HG03432 (cell line): Measurements from ENCODE around the gene CHST9.
"Not testable (repeated sequence)": the region's sequence is repeated elsewhere in the genome, so short reads cannot be mapped to it uniquely, and the experiment has no call there.

ENCODE experiments used
- ATAC-seq: cut with Tn5 transposase; IDR thresholded peaks from one replicate; pipeline ENCODE4 v1.9.1; 2021; ENCODE audit warnings: mild to moderate bottlenecking, moderate library complexity; ENCODE audit not compliant: unreplicated experiment

The CHST9 gene

DNA sequence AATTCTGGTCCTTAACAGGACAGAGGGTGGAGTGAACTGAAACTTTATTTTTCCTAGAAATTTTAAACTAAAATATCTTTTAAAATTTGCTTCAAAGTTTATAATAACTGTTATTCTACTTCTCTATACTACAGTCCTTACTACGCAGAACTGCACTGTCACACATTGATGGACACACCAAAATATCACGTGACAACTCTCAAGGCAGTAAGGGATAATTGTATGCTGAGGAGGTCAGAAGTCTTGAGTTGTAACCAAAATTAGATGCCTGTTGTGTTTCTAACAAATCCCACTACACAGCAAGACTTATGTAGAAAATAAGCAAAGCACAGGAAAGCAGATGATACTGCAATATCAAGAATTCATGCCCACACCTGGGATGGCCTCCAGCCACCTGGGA lies 76.3 kb downstream of the CHST9 start:
- no peak for ATAC-seq

- no peak for ATAC-seq
These were observed 80.4 kb downstream of the CHST9 start for GRCh38 chr18:27104743-27105142.

GRCh38 chr18:27094621-27095020 lies 90.5 kb downstream of the CHST9 start:
- ATAC-seq: no peak

DNA sequence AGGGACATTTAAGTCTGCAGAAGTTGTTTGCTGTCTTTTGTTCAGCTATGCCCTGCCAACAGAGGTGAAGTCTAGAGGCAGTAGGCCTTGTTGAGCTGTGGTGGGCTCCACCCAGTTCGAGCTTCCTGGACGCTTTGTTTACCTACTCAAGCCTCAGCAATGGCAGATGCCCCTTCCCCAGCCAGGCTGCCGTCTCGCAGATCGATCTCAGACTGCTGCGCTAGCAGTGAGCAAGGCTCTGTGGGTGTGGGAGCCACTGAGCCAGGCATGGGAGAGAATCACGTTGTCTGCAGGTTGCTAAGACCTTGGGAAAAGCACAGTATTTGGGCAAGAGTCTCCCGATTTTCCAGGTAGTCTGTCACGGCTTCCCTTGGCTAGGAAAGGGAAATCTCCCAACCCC lies 91.8 kb downstream of the CHST9 start:
- ATAC-seq: not testable (repeated sequence)

GRCh38 chr18:27081701-27082100 lies 103.4 kb downstream of the CHST9 start:
- no peak for ATAC-seq

- ATAC-seq: no peak
These were observed 109.3 kb downstream of the CHST9 start for GRCh38 chr18:27075828-27076227.

GRCh38 chr18:27073404-27073830 lies 111.7 kb downstream of the CHST9 start:
- peak; percentile 97 for ATAC-seq

GRCh38 chr18:27064673-27065072 lies 120.4 kb downstream of the CHST9 start:
- ATAC-seq: no peak

DNA sequence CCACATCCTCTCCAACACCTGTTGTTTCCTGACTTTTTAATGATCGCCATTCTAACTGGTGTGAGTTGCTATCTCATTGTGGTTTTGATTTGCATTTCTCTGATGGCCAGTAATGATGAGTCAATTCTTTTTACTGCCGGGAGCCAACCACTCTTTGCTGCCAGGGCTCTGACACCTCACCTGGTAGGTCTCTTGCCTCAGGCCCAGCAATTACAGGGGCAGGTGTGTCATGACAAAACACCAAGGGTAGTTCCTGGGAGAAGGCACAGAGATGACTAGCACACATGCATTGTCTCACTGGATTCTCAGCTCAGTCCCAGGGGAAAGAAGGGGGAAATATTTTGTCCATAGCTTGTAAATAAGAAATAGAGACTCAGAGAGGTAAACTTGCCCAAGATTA lies 122.3 kb downstream of the CHST9 start:
- no peak for ATAC-seq

- no peak for ATAC-seq
These were observed 123.5 kb downstream of the CHST9 start for GRCh38 chr18:27061488-27062095.

DNA sequence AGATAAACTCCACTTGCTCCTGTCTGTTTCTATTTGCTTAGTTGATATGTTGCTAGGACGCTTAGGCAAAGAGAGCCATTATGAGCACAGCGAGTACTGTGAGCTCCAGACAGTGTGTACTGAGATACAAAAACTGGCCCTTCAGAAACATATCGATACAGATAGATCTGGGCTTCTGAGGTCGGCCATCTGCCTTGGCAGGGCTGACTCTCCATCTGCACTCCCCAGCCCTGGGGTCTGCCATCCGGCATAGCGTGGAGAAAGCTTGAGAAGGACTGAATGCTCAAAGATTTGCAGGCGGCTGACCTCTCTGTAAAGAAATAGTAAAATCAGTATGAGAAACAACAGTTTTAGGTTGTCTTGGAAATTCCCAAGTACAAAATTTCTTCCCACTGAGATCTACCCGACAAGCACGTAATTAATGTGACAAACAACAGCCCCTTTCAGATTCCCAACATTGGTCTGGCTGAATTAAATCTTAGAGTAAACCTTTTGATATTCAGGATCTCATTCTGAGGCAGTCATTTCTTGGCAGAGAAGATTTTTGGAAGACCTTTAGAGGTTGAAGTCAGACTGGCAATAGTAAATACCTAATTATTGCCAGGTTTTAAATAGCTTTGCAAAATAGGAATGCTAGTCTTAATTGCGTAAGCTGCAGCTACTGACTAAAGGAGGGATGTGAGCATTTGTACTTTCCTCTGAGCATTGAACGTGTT lies 127.4 kb downstream of the CHST9 start:
- no peak for ATAC-seq

DNA sequence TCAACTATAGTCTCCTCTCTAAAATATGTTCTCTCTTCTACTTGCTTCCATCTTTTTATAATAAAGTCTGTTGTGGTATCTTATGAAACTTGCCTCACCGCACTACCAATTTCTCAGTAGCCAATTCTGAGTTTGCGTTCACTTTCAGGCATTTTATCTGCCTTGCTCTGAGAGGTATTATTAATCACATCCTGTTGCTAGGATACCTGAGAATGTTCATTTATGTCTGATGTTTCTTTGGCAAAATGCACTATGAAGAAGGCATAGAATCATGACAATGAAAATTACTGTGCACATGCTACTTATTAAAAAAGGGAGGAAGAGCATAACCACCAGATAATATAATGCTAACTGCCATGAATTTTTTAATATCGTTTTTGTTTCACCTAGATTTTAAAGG lies 130.2 kb downstream of the CHST9 start:
- ATAC-seq: no peak

- ATAC-seq: no peak
These were observed 135.1 kb downstream of the CHST9 start for GRCh38 chr18:27049969-27050368.

DNA sequence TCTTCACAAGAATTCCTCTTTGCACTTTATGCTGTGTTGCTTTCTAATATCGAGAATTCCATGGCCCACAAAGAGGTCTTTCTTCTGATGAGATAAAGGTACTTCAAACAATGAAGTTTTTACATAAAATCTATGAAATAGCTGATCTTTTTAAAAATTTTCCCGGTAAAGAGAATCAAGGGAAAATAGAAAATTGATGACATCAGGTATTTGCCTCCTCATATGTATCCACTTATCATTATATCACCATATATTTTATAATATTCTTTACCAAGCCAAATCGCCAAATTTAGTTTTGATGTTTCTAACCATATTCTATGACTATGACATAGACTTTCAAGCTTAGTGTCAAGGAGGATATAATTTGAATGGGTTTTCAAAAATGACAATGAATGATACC lies 139.8 kb downstream of the CHST9 start:
- ATAC-seq: no peak

- ATAC-seq: no peak
These were observed 142.9 kb downstream of the CHST9 start for GRCh38 chr18:27042177-27042576.

DNA sequence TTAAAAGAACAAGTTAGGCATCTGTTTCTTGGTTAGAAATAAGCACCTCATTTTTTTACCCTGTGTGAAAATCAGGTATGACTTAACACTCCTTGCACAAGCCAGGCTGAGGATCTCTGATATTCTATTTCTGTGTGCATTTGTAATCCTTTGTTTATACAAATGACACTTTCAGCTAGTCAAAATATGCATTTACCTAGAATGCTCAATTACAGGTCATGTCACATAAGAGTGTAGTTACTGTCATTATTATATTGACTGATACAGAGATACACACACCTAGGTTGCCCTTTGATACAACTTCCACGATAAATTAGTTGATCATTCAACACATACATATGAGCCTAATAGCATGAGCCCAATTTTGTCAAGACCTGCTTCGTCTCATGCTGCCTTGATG lies 144.3 kb downstream of the CHST9 start:
- no peak for ATAC-seq

DNA sequence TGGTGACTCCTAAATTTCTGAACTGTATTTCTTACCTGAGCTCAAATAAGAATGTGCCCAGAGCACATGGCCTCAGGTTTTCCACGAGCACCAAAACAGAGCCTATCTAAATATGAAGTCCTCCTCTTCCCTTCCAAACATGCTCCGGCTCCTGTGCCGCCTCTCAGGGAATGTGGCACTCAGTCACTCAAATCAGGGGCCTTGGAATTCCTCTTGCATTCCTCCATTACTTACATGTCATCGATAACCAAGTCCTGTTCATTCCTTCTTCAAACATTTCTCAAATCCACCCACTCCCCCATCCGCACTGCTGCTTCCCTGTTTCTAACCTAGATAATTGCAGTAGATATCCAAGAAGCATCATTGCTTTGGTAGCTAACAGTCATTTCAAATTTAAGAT lies 151.4 kb downstream of the CHST9 start:
- no peak for ATAC-seq

- ATAC-seq: no peak
These were observed 154.7 kb downstream of the CHST9 start for GRCh38 chr18:27030421-27030820.

GRCh38 chr18:27022477-27022876 lies 162.6 kb downstream of the CHST9 start:
- no peak for ATAC-seq

- peak; percentile 59 for ATAC-seq
These were observed 167.1 kb downstream of the CHST9 start for GRCh38 chr18:27017901-27018500.

DNA sequence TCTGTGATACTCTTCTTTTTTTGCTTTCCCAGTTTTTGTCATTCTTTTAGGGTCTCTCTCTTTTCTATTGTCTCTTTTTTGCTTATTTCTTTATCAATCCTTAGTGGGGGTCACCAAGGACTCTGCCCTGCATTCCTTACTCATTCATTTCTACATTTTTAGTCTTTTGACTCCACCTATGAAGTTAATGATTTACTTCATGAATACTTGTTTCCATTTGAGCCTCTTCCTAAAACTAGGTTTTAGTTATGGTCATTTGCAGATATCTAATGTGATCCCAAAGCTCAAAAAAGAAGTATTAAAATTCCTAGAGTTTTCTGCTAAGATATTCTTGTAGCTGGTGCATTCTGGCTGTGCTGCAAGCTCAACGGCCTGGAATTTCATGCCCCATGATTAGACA lies 170.3 kb downstream of the CHST9 start:
- no peak for ATAC-seq

DNA sequence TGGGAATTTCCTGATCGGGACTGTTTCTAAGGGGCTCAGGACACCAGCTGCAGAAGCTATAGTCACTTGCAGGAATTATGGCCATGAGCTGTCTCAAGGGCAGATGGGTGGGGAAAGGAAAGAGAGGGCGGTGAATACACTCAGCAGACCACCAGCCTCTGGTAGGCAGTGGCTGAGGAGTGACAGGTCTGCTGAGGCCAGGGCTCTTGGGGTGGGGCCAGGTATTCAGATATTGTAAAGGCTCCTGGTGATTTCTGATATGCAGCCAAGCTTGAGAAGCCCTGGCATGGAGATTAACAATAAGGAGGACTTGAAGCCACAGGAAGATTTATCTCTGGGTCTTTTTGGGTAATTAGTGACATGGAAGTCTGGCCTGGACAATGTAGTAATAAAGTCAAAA lies 174.3 kb downstream of the CHST9 start:
- ATAC-seq: no peak
